Measurements from ENCODE around the gene SEC14L5.
"Not testable (repeated sequence)": the region's sequence is repeated elsewhere in the genome, so short reads cannot be mapped to it uniquely, and the experiment has no call there.

The SEC14L5 gene

DNA sequence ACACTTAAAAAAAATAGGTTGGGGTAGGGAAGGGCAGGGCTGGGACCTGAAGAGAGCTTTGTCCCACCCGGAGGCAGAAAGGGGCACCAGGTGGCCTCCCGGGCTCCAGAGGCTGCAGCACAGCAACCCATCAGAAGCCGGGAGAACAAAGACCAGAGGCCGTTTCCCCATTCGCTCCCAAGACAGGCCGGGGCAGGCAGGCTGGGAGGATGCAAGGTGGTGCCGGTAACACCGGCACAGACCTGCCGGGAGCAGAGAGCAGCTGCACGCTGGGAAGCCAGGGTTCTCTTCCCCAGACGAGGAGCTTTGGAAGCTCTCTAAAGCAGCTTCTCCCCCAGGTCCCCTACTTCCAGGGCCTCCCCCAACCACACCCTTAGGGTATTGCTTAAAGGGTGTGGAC lies 26.7 kb upstream of the SEC14L5 start:
- no peak for DNase-seq

DNA sequence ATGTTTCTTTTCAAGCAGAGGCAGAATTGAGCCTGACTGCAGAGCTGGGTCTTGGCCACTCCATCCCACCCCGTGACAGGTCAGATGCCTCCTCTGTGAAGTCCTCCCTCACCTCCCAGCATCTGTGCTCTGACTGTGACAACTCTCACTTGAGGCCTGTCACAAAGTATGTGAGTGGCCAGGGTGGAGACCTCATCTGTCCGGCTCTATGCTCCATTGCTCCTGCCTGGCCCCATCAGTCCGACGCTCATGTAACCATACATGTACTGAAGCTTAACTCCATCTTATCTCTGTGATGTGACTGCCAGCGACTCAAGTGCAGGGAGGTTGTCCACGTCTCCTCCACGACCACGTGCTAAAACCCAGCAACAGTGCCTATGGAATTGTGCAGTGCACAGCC lies 24.7 kb upstream of the SEC14L5 start:
- no peak for DNase-seq

DNA sequence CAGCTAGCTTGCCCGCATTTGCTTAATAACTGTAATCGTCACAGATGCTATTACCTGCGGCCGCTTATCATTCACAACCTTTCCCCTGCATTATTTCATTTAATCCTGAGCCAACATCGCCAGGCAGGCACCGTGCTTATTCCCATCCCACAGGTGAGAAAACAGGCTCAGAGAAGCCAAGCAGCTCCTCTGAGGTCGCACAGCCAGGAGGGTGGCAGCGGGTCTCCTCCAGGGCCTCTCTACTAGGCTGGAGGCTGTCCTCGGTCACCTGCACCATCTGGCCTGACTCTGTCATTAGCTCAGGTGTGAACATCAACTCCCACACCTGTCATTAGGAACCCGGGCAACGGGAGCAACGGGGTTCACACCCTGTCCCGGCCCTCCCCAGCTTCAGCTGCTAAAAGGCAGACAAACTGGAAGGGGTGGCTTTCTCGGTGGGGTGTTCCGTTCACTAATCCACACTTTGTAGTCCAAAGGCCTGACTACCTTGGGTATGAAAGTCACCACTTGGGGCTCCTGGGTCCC lies 24.2 kb upstream of the SEC14L5 start:
- DNase-seq = no peak

DNA sequence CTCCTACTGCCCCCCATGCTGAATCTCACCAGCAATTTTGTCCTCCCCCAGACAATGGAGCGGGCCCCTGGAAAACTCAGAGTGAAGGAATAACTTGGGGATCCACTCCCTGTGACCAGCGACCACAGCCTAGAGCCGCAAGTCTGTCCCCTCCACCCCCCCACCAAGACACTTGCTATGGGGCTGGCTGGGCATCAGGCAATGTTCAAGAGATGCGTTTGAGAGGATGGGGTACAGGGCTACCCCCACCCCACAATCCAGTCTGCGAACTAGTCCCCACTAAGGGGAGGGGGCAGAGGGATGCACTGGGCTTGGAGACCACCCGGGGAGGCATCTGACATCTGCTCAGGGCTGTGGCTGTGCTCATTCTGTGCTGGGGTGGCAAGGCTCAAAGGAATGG lies 23.5 kb upstream of the SEC14L5 start:
- no peak for DNase-seq

DNA sequence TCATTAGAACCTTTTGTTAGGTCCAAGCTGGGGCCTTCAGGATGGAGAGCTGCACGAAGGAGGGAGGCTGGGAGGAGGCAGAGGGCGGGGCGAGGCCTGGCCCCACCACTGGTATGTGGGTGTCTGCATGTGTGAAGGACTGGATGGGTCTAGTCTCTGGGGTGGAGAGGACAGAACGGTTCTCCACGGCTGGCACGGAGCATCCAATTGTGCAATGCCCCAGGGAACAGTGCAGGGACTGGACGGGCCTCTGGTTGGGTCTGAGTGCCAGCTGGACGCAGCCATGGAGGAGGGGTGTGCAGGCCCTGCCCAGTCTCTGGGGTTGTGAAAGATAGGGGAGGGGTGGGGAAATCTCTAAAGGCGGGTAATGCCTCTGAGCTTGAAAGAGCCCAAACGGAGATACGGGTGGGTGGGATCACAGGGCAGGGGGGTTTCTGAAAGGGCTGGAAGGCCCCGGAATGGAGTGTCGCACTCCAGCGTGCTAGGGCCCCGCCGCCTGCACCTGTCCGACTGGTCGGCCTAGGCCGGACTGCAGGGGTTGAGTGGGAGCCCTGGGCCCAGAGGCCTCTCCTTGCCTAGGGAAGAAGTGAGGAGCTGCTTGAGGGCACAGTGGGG lies 22.8 kb upstream of the SEC14L5 start:
- DNase-seq = no peak

DNA sequence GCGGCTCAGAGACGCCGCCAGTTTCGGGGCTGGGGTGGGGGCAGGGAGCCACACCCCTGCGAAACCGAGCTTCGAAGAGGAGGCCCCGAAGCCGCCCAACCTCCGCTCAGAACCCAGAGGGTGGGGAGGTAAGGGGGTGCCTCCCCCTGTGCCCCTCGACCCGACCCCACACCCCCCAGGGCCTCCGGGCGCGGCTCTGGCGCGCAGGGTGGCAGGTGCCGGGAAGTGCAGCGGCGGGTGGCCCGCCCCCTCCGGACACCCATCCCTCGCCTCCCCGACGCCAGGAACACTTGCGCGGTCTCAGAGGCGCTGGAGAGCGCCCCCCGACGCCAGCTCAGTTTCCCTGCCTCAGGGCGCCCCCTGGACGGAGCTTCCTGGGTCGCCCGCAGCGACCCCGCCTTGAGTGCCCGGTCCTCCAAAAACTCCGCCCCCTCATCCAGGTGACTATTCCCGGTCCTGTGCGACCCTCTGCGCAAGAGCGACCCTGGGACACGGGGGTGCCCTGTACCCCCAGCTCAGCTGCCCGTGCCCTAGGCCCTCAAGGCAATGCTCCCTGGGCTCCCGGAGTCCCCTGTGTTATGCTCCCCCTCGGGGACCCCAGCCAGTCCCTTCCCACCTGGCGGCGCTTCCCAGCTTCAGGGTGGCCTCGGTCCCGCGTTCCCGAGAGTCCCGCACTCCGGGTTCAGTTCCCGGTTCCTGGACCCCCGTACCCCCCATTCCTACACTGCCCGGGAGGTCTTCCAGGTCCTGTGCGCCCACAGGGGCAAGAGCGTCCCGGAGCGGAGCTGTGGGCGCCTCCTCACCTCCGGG lies 21.7 kb upstream of the SEC14L5 start:
- no peak for DNase-seq

DNA sequence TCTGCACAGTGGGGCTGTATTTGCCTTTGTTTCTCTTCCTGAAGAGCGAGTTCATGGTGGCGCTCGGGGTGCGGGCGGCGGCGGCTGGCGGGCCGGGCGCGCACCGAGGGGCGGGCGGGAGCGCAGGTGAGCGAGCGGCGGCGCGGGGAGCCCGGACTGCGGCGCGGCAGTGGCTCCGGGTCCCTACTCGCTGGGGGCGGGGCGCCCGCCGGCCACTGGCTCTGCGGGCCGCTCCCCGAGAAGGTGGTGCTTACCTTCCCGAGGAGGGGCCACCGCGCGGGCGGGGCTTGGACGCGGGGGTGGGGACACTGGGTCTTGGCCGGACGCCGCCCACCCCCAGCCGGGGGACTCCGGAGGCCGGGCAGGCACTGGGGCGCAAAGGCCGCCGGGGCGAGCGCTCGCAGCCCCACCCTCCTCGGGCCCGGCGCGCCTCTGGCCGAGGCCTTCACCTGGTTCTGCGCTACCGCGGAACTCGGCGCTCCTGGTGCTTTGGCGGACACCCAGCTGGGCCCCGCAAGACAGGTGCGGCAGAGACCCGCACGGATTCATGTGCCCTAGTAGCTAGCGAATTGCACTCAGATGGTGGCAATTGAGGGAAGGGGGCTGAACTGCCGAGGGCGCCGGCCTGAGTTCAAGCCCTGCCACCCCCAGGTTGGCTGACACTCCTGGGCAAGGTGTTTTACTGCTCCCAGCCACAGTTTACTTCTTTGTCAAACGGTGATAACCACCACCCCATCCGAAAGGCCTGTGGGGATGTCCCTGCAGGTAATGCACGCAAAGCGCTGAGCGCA lies 20.9 kb upstream of the SEC14L5 start, which contains the start of gene PPL:
PPL (minus strand) TSS at position 158 of the 791 bp plus-strand sequence; CDS start at position 55, 103 bp downstream.
- DNase-seq = no peak

DNA sequence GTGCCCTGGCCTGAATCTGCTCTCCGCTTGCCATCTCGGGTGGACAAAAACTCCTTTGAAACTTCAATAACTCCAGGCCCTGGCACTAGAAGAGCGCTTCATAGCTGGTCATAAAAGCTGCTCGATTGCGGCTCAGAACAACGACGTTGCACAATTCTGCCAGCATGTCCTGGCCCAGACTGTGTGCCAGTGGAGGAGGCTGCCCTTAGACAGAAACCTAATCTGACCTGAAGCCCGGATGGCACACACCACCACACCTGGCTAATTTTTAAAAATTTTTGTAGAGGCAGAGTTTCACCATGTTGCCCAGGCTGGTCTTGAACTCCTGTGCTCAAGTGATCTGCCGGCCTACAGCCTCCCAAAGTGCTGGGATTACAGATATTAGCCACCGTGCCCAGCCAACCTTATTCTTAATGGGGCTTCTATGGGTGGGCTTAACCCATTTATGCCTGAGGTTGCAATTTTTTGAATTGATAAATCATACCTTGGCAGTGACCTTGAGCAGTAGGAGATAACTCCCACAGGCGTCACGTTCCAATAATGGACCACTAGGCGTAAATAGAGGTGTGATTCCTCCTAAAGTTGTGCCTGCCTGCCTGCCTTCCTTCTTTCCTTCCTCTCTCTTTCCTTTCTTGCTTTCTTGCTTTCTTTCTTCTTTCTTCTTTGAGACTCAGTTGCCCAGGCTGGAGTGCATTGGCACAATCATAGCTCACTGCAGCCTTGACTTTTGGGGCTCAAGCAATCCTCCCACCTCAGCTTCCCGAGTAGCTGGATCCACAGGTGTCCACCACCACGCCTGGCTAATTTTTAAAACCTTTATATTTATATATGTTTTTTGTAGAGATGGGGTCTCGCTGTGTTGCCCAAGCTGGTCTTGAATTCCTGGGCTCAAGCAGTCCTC lies 20.1 kb upstream of the SEC14L5 start:
- no peak for DNase-seq

DNA sequence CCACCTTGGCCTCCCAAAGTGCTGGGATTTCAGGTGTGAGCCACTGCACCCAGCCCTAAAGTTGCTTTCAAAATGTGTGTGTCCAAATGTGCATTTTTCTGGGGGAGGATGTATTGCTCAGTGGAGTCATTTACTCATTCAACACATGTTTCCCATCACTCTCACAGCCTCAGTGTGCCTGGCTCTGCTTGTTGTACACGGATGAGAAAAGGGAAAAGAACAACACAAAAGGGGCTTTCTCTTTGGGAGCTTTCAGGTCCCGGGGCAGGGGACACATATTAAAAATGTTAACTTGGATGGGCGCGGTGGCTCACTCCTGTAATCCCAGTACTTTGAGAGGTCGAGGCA lies 19.5 kb upstream of the SEC14L5 start:
- peak; percentile 28 for DNase-seq

DNA sequence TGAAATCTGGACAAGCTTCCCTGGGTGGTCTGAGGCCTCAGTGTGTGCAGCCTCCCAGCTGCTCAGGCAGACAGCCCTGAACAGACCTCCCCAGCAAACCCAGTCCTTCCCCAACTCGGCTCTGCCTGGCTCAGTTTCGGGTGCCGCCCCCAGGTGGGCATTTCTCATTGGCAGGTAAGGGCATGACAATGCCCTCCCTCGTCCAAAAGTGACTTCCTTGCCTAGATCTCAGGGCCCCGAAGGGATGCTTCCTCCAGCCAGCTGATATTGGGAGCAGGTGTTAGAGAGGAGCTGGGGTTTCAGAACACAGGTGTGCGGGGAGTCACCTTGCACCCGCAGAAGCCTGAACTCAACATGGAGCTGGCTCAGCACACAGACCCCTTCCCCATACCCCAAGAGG lies 17.4 kb upstream of the SEC14L5 start:
- no peak for DNase-seq

DNA sequence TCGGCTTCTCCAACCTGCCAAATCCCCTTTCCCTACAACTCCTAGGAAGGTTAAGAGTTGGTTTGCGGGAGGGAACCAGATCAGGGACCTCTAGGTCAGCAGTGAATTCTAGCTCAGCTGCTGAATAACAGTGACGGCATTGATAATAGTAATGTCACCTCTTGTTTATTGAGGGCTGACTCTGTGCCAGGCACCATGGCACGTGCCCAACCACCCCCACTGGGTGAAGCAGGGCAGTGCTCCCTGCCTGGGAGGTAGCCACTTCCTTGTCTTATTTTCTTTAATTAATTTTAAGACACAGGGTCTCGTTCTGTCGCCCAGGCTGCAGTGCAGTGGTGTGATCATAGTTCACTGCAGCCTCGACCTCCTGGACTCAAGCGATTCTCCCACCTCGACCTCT lies 15.6 kb upstream of the SEC14L5 start:
- no peak for DNase-seq

DNA sequence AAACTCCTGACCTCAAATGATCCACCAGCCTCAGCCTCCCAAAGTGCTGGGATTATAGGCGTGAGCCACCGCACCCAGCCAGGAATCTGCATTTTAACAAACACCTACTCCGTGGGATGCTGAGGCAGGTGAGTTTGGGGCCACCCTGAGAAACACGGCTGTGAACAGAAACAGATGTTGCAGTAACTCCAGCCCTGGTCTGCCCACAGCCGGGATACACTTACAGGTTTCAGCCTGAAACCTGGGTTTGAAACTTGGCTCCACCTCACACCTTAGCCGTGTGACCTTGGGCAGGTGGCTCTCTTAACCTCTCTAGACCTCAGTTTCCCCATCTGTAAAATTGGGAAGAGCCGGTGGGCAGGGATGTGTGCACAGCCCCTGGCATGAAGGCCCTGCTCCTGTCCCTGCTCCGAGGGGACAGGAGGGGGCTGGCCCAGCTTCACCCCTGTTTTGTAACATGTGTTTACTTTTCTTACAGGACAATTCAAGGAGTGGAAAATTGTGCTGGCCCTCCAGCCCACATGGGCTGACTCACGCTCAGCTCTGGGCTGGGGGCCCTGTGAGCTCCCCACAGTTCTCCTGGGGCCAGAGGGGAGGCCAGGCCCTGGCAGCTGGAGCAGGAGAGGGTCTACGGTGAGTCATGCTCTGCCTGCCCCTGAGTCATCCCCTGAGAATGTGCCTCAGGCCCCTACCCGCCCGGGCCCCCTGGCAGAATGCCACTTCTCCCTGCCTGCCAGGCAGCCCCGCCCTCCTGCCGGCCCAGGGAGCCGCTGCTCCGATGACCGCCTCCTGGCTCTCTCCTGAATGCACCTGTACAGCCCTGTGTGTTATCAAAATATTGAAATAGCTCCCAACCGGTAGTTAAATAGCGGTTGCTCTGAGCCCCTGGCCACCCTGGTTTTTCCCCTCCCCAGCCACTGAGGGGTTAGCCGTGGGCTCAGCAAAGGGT lies 13.5 kb upstream of the SEC14L5 start:
- peak; percentile 98 for DNase-seq

DNA sequence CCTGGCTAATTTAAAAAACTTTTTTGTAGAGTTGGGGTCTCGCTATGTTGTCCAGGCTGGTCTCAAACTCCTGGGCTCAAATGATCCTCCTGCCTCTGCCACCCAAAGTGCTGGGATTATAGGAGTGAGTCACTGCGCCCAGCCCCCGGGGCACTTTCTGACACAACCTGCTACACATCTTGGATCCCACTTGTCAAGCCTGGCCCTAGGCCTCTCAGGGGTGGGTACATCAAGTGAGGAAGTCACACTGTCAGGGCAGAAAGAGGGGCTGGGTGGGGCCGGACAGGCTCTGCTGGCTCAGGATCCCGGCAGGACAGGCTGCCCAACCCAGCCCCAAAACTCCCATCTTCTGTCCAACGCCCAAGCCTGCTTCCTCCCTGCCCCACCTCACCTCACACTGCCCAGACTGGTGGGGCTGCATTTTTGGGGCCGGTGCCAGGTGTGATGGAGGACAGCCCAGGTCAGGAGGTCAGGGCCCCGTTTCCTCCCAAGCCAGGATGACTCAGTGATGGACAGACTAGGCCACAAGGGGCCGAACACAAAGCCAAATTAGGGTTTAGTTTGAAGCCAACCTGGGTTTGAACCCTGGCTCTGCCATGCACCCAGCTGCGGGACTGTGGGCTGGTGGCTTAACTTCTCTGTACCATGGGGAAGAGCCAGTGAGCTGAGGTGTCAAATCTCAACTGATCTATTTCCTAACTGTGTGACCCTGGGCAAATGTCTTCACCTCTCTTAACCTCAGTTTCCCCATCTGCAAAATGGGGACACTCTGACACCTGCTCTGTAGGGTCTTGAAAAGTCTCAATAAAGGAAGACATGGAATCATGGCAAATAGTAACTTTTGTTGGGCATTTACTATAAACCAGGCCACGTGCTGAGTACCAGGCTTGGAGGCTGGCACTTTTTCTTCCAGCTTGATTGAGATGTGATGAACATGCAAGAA lies 12.3 kb upstream of the SEC14L5 start:
- DNase-seq = no peak

DNA sequence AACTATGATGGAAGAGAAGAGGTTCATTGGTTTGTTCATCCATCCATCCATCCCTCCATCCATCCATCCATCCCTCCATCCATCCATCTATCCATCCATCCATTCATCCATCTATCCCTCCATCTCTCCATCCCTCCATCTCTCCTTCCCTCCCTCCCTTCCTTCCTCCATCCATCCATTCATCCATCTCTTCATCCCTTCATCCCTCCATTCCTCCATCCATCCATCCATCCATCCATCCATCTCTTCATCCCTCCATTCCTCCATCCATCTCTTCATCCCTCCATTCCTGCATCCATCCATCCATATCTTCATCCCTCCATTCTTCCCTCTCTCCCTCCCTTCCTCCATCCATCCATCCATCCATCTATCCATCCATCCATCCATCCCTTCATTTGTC lies 11.2 kb upstream of the SEC14L5 start:
- DNase-seq = no peak

DNA sequence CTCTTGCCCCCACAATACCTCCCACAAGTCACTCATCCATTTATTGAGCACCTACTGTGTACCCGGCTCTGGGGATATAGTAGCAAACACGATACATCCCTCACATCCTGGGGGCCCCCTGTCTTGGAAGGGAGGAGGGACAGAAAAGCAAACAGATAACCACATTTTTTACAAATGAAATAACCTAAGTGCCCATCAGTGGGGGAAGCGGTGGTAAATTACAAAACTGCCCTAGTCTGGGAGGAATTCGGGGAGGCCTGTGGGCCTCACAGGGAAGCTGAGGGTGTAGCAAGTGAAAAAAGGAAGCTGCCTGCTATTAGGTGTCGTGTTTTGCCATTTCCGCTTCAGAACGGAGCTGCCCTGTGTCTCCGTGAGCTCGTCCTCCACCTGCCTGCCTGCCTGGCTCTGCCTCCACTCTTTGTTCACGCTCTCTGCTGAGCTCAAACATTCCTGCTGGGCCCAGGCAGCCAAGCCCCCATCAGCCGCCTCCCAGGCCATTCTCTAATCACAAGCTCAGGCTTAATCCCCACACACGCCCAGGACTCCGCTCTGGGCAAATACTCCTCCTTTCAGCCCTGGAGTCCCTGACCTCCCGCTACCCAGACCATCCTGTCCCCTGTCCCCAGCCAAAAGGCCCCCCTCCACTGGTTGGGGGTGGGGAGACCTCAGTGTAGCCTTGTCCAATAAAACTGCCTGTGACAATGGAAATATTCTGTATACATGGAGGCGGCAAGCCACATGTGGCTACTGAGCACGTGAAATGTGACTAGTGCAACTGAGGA lies 10.2 kb upstream of the SEC14L5 start:
- no peak for DNase-seq

DNA sequence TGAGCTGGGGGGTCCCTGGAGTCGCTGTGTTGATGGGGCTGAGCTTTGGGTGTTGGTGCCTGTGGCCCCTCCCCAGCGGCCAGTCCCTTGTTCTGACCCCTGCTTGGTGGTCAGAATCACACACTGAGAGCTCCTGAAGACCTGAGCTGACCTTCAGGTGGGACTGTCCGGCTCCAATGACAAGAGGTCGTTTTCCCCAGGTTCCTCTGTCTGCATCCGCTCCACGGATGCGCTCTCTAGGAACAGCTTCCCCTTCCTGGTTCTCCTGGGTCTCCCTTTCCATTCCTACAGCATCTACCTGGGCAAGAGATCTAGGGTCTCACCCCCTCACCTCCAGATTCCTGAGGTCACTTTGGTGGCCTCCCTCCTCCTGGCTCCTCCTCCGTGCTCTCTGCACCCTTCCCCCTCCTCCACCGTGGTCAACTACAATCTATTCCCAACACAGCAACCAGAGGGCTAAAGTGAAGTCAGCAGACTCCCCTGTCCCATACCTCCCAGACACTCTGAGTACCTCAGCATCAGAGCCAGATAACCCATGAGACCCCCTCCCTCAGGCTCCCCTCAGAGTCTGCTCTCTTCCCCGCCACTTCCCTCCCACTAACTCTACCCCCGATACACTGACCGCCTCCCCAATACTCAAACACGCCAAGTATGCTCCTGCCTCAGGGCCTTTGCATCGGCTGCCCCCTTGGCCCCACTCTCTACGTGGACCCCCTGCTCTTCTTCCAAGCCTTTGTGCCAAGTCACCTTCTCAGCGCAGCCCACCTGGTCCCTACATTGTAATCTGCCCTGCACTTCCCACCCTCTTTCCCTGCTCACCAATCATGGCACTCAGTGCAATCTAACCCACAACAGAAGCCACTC lies 9.0 kb upstream of the SEC14L5 start:
- DNase-seq = no peak

DNA sequence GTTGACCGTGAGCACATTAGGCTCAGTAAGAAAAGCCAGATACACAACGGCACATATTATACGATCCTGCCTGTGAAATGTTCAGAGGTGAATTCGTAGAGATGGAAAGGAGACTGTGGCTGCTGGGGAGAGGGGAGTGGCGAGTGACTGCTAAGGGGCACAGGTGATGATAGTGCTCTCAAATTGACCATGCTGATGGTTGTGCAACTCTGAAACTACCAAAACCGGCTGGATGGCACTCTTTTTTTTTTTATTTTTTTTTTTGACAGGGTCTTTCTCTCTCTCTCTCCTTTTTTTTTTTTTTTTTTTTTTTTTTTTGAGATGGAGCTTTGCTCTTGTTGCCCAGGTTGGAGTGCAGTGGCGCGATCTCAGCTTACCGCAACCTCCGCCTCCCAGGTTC lies 8.1 kb upstream of the SEC14L5 start:
- DNase-seq = no peak

DNA sequence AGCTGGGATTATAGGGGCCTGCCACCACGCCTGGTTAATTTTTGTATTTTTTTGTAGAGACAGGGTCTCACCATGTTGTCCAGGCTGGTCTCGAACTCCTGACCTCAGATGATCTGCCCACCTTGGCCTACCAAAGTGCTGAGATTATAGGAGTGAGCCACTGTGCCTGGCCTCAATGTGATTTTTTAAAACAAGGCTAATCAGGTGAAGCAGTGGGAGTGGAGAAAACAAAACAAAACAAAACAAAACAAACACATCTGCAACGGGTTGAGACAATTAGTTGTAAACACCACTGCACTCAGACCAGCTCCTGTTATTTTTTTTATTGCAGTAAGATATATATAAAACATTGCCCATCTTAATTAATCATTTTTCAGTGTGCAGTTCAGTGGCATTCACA lies 6.5 kb upstream of the SEC14L5 start:
- DNase-seq = not testable (repeated sequence)

Measured in fibroblast of skin of abdomen (primary cell).